Hepatic stellate cell (primary cell): ENCODE data around the gene DYNC2LI1.
A peak's percentile ranks its signal among the peaks of the same experiment; 100 is the strongest.

Source experiments
- DNase-seq: peaks from one replicate; pipeline ENCODE4 v3.0.0; 2011; ENCODE audit warnings: low spot score

Gene DYNC2LI1

DNA sequence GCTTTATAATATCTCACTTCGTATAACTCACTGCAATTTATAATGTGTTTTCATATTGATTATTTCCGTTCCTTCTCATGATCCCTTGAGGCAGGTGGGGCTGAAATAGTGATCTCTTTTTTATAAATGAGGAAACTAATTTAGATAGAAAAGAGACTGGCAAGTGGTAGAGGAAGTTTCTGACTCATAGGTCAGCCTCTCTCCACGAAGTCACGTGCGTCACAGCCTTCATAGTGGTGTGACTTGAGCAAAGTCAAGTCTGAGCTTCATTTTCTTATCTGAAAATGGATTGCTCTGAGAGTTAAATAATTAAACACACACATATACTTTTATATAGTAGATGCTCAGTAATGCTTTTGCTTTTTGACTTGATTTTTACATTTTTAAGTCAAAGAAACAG lies 44.9 kb downstream of the DYNC2LI1 start:
- DNase-seq: no peak

DNA sequence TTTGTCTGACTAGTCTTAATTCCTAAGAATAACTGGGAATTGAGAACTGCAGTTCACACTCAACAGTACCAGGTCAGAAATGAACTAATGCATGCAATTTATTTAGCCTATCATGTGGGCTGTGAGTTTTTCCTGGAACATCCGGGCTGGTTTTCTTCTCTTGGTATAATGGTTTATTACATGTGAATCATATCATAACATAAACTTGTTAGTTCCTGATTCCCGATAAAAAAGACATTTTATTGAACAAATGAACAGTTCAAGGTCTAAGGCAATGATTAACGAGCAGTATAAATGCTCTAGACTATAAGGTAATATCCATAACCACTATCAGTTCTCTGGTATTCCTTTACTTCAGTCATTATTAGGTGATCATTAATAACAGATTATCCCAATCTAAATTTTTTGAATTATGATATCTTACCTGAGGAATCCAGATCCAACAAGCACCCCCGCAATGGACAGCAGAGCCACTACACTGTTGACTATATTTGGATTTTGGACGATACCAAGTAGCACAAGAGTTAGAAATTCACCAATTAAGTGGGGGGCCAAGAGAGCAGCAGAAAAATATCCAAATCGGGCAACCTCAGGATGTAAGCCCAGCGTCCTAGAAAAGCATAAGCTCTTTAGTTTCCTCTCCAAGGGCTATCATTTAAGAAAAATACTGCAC lies 45.8 kb downstream of the DYNC2LI1 start:
- DNase-seq: no peak

DNA sequence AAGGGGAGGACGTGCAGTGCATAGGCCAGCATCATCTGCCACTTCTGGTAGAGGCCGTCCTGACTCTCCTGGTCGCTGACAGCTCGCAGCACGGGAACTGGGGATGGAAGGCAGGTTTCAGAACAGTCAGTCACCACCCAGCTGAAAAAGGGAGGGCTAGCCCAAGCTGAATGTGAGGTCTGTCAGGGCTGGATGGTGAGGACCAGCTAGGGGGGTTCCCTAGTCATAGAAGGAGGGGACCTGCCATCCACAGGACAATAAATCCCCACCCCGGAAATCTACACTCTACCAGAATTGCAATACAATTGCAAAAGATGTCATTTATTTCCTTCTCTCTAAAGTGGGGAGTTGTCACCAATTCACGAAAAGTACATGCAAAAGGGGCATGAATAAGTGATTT lies 49.0 kb downstream of the DYNC2LI1 start:
- DNase-seq: no peak

DNA sequence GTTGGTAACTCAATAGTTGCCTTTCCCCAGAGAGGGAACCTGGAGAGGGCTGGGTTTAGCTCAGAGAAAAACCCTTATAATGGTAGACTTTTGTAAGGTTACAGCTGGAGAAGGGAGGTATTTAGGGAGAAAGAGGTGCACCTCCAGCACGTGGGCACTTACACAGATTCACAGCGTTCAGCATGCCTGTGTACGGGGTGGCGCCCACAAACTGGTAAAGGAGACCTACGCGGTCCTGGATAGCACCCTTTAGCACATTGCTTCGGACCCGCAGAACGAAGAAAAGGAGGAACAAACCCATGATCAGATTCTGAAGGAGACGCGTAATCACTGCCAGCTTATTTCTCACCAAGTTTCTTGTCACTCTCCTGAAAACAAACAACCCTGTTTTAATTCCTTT lies 49.9 kb downstream of the DYNC2LI1 start:
- DNase-seq: no peak

DNA sequence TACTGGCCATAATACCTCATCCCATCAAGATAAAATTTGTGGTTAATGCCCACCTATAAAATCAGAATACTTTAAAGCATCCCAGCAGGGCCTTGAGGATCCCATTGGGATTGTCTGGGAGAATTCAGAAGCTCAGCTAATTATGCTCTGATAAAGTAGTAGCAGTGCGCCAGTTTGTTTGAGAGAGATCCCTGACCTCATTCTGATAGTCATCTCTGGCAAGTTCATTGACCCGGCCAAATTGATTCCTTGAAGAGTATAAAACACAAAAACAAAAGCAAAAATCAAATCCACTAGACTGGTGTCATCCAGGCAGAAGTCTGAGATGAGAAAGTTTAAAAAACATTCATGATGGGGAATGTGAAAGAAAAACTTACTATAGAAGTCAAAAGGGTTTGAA lies 50.7 kb downstream of the DYNC2LI1 start:
- no peak for DNase-seq

DNA sequence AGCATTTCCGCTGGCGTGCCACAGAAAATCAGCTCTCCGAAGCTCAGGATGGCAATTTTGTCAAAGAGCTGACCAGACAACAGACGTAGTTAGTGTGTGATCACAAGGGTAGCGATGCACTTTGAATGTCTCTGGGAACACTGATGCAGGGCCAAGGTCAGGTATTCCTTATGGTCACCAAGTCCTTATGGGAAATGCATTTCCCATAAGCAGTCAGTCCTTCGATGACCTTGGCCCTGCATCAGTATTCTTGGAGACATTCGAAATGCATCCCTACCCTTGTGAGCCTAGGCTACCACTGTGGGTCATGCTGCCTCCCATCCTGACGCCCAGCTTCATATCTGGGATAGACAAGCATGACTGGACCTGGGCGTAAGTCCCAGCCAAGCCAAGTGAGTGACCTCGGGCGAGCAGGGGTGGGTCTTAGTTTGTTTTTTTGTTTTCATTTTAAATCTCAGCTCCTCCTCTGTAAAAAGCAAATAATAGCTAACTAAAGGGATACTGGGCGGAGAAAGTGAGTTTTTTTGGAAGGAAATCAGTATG lies 51.2 kb downstream of the DYNC2LI1 start:
- DNase-seq: no peak

DNA sequence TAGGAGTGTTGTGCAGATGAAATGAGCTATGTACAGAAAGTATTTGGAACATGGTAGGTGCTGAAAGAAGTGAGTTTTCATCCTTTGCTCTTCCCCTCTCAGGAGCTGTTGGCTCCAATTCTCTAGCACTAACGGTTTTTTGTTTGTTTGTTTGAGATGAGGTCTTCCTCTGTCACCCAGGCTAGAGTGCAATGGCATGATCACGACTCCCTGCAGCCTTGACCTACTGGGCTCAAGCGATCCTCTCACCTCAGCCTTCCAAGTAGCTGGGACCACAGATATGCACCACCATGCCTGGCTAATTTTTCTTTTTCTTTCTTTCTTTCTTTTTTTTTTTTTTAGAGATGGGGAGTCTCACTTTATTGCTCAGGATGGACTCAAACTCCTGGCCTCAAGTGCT lies 52.0 kb downstream of the DYNC2LI1 start:
- DNase-seq: no peak

DNA sequence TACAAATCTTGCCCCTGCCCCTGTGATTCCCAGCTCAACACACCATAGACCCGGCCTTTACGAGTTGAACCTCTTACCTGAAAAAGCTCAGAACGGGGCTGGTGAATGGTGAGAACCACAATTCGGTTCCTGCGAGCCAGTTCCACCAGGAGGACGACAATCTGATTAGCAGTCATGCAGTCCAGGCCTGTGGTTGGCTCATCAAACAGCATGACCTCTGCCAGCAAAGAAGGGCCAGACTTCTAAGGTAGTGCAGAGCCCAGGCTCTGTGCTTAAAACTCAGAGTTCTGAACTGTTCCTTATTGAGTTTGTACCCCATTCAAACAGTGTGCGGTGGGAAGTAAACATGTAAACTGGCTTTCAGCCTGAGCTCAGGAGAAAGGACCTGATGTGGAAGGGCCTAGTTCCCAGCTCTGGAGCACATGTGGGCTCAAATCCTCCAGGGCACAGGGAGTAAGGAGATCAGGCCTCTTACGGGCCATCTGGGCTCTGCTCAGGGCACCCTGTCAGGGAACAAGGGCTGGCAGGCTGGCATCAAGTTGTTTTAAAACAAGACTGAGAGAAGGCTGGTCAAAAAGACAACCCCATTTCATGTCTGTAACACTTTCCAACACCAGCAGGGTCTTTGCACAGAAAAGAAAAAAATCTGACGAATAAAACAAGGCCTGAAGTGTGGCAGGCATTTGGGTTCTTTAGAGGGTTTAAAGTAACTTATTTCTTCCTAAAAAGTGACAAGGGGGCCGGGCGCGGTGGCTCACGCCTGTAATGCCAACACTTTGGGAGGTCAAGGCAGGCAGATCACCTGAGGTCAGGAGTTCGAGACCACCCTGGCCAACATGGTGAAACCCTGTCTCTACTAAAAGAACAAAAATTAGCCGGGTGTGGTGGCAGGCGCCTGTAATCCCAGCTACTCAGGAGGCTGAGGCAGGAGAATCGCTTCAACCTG lies 52.7 kb downstream of the DYNC2LI1 start:
- no peak for DNase-seq

DNA sequence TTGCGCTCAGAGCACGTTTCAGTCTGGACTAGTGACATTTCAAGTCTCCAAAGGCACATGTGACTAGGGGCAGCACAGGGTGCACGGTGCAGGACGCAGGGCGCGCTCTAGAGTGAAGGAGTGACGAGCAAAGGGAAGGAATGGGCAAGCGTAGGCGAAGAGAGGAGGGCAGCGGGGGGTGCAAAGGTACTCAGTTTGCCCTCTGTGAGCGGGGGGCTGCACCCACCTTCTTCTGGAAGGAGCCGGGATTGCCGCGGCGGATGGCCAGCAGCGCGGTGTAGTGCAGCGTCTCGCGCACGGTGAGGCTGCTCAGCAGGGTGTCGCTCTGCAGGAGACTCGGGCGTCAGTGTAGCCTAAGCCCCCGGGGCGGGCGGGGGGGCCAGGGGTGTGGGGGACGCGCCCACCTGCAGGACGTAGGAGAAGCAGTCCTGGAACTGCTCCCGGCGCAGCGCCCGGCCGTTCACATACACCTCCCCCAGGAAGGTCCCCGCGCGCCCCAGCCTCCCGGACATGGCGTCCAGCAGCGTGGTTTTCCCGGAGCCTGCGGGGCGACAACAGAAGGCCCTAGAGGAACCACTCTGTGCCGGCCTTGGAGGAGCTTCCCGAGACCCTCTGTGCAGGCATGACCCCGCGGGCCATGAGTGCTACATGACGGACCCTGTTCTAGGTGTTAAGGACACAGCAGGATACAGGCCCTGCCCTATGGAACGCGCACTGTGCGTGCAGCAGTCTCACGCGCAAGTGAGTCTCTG lies 57.9 kb downstream of the DYNC2LI1 start:
- no peak for DNase-seq

DNA sequence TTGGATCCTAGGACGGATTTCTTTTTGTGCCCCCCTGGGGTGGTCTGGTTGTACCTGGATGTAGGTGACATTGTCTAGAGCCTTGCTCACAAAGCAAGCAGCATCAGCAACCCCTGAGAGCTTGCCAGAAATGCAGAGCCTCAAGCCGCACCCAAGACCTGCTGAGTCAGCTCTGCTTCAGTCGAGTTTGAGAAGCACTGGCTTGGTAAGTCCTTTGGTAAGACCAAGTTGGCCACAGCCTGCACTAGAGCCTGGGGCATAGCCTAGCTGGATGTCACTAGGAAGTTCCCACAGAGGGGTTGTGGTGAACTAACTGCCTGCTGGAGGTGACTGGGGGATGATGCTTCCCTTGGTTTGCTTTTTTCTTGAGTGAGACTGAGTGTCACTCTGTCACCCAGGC lies 58.6 kb downstream of the DYNC2LI1 start:
- no peak for DNase-seq

DNA sequence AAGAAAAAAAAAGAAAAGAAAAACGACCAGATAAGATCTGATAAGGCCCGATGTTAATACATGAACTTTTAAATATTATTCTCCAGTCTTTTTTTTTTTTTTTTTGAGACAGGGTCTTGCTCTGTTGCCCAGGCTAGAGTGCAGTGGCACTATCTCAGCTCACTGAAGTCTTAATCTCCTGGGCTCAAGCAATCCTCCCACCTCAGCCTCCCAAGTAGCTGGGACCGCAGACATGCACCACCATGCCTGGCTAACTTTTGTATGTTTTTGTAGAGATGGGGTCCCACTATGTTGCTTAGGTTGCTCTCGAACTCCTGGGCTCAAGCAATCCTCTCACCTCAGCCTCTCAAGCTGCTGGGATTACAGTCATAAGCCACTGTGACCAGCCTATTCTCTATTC lies 63.2 kb downstream of the DYNC2LI1 start:
- DNase-seq: no peak

DNA sequence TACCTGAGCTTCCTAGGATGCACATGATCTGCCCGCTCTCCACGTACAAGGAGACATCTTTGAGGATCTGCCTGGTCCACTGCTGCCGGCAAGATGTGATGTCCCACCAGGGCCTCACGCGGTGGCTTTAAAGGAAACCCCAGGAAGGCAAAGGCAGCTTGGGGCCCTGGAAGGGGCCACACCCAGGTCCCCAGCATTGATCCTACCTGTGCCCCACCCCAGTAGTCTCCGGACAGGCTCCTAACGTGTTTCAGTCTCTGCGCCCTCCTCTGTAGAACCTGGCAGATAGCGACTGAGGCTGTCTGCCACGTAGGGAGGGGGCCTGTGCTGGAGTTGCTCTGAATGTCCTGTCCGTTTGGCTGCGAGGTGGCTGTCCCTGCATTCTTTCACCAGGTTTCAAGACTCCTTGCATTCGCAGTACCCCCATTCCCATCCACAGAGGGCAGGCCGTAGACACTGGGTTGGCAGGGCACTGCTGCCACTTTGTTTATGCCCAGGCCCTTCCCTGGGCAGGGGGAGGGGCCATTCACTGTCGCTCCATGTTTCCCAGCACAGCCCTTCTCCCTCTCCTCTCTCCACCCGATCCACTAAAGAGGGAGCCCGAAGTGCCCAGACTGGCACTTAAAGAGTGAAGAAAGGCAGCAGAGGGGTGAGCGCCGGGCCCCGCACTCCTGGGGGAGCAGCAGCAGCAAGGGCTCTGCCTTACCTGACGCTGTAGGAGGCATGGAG lies 64.2 kb downstream of the DYNC2LI1 start:
- DNase-seq: no peak

DNA sequence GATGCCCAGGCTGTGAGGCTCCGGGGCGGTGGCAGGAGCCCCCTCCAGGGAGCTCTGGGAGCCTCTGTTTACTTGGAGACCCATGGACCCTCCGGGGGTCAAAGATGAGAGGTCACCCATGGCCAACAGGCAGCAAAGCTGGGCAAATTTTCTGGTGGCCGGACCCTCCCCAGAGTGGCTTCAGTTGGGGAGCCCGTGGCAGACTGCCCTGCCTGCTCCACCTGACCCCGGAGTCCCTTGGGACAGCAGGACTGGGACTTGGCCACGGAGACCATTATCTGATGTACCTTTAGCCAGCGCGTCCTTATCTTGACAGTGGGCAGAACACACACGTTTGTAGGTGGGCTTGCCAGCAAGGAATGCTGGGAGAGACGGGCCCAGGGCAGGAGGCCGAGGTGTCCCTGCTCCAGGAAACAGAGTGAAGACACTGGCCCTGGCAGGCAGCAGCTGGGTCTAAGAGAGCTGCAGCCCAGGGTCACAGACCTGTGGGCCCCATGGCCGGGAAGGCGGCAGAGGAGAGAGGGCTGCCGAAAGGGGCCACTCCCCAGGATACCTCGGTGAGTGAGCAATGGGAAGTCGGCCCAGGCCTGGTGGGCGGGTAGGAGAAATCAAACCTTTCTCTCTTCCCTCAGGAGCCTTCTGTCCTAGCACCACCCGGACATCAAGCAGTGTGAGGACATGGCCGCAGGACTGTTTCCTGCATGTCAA lies 64.9 kb downstream of the DYNC2LI1 start, which contains the start of the genes ABCG5 and ABCG8:
Gene ABCG5, minus strand, starts transcription at position 280 of the 708 bp plus-strand sequence. Its CDS starts 160 bp downstream, at position 120.
Gene ABCG8, plus strand, starts transcription at position 412 of the 708 bp plus-strand sequence. Its CDS starts 83 bp downstream, at position 495.
- no peak for DNase-seq

DNA sequence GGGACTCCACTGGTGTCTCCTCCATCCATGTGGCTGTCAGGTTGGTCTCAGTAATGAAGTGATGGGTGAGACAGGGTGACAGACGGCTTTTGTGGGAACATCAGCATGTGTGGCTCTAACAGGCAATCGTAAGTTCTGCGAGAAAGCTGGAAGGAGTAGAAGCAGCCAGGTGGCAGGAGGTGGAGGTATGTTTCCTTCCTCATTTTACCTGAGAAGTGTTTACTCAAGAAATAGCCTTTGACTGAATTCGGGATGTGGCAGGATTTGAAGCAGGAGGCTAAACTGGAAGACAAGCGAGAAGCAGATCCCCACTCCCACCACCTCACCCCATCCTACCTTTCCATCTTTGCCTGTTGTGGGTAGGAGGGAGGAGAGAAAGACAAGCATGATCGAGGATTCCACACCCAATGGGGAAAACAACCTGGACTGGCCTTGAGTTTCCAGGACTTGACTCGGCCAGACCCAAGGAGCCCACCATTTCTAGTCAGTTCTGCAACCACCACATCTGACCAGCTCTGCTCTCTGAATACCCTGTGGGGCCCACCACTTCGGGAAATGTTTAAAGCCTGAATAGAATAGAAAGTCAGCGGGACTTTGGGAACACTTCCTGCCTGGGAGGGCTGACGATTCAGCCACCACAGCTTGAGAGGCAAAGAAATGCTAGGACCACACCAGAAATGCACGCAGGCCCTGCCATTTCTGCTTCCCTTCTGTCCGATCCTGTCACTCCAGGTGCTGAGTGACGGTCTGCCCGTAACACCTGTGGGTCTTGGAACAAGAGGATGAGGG lies 66.1 kb downstream of the DYNC2LI1 start:
- DNase-seq: no peak

DNA sequence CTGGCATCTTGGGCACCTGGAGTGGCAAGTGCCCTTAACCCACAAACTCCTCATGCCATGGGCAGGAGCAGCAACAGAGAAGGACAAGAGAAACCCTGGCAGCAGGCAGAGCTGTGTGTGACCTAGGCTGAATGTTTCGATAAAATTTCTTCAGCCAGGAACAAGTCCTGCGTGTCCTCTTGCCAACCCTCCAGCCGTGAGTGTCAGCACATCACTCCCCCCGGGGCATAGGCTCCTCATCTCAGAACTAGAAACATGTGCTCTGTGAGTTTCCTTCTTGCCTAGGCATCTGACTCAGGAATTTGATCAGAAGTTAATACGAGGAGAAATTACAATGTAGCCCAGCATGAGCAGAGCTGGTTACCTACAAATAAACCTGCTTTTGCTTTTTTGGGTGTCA lies 67.1 kb downstream of the DYNC2LI1 start:
- DNase-seq: no peak

DNA sequence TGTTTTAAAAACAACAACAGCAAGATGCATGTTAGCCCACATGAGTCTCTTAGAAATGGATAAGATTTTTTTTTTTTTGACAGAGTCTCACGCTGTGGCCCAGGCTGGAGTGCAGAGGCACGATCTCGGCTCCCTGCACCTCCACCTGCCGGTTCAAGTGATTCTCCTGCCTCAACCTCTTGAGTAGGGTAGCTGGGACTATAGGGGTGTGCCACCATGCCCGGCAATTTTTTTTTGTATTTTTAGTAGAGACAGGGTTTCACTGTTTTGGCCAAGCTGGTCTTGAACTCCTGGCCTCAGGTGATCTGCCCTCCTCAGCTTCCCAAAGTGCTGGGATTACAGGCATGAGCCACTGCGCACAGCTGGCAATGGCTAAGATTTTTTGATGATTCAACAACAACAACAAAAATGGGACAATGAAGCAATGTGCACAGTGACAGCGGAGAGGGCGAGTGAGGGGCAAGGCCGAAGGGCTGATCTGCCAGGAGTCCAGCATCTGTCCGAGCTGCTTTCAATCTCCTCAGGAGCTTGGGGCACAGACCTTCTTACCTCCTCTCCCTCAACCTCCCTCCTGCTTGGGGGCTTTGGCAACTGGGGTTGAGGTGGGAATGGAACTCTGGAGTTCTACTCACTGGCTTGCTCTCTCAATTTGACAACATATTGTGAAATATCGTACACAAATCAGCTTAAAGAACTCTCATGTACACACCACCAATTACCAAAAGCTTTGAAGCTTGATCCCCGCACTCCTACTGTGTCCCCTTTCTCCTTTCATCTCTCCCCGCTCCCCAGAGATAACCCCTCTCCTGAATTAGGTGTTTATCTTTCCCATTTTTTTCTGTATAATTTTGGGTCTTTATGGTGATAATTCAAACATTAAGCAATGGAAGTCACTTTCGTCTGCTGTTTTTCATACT lies 68.4 kb downstream of the DYNC2LI1 start:
- DNase-seq: peak; percentile 0

DNA sequence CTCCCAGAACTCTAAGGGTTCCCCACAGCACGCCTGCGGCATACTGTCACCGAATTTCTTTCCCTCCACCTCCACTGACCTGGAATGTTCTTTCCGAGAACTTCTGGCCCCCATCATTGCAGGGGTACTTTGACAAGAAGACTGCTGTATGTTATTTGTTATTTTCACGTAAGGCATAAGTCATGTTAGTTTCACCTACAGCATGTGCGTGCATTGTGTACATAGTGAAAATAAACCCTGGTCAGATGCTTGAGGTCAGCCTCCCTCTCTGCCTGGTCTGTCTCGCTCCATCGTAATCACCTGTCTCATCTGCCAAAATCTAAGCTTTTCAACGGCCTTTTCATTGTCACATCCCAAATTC lies 69.0 kb downstream of the DYNC2LI1 start:
- no peak for DNase-seq

DNA sequence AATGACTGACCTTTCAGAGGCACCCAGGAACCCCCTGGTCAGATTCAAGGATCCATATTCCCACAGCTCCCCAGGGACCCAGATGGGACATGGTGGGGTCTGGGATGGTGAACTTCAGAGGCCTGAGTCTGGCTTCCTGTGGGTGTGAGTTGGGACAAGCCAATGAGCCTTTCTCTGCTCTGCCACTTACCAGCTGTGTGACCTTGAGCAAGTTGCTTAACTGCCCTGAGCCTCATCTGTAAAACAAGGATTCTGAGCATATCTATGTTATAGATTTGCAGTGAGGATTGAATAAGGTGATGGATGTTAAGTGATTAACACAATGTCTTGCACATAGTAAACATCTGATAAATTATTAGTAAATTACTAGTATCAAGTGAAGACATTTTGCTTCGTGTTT lies 71.3 kb downstream of the DYNC2LI1 start:
- DNase-seq: no peak
